Measurements from ENCODE around the gene CAPN2.

CAPN2 gene

GRCh38 chr1:223752721-223753515 is 40.6 kb downstream of the CAPN2 start:
- no peak overlapping the region for H3K4me3 ChIP-seq (ENCODE audit: low read depth, low read length)
- no peak overlapping the region for H2AFZ ChIP-seq (ENCODE audit: low read length, unreplicated experiment)
- peaks cover 3% of the 10 kb centered on the region for H3K79me2 ChIP-seq (ENCODE audit: control insufficient read depth, insufficient read depth, low read length, unreplicated experiment)
- H3K27me3 ChIP-seq (ENCODE audit: insufficient read depth, low read length), result no peaks in the 10 kb centered on the region
- no peak overlapping the region for H3K27ac ChIP-seq (ENCODE audit: low read depth, low read length)
- H3K4me1 ChIP-seq (ENCODE audit: control insufficient read depth, insufficient read depth, low read length, unreplicated experiment), result peaks cover 11% of the 10 kb centered on the region
- peaks cover 42% of the 10 kb centered on the region for H3K36me3 ChIP-seq (ENCODE audit: insufficient read depth, low read length)

- no peaks in the 10 kb centered on the region for H3K4me1 ChIP-seq (ENCODE audit: control insufficient read depth, insufficient read depth, low read length, unreplicated experiment)
- no peaks in the 10 kb centered on the region for H3K27me3 ChIP-seq (ENCODE audit: insufficient read depth, low read length)
- H3K27ac ChIP-seq (ENCODE audit: low read depth, low read length), result no peak overlapping the region
- H3K4me3 ChIP-seq (ENCODE audit: low read depth, low read length), result no peak overlapping the region
- H3K36me3 ChIP-seq (ENCODE audit: insufficient read depth, low read length), result peaks cover 44% of the 10 kb centered on the region
- H3K79me2 ChIP-seq (ENCODE audit: control insufficient read depth, insufficient read depth, low read length, unreplicated experiment), result no peaks in the 10 kb centered on the region
- H2AFZ ChIP-seq (ENCODE audit: low read length, unreplicated experiment), result no peak overlapping the region
Measured at GRCh38 chr1:223754681-223755431, 42.5 kb downstream of the CAPN2 start.

GRCh38 chr1:223755432-223755792 is 43.1 kb downstream of the CAPN2 start:
- Histone ChIP-seq H2AFZ (ENCODE audit: low read length, unreplicated experiment) (no peak overlapping the region), H3K79me2 (ENCODE audit: control insufficient read depth, insufficient read depth, low read length, unreplicated experiment) (no peaks in the 10 kb centered on the region), H3K27ac (ENCODE audit: low read depth, low read length) (no peak overlapping the region), H3K27me3 (ENCODE audit: insufficient read depth, low read length) (no peaks in the 10 kb centered on the region), H3K4me3 (ENCODE audit: low read depth, low read length) (no peak overlapping the region), H3K36me3 (ENCODE audit: insufficient read depth, low read length) (peaks cover 40% of the 10 kb centered on the region), H3K4me1 (ENCODE audit: control insufficient read depth, insufficient read depth, low read length, unreplicated experiment) (no peaks in the 10 kb centered on the region)

GRCh38 chr1:223755992-223756775 is 43.8 kb downstream of the CAPN2 start:
- H3K4me3 ChIP-seq (ENCODE audit: low read depth, low read length), result no peak overlapping the region
- H3K79me2 ChIP-seq (ENCODE audit: control insufficient read depth, insufficient read depth, low read length, unreplicated experiment), result no peaks in the 10 kb centered on the region
- no peak overlapping the region for H2AFZ ChIP-seq (ENCODE audit: low read length, unreplicated experiment)
- H3K4me1 ChIP-seq (ENCODE audit: control insufficient read depth, insufficient read depth, low read length, unreplicated experiment), result no peaks in the 10 kb centered on the region
- H3K27ac ChIP-seq (ENCODE audit: low read depth, low read length), result no peak overlapping the region
- H3K27me3 ChIP-seq (ENCODE audit: insufficient read depth, low read length), result no peaks in the 10 kb centered on the region
- peaks cover 36% of the 10 kb centered on the region for H3K36me3 ChIP-seq (ENCODE audit: insufficient read depth, low read length)

GRCh38 chr1:223756806-223757700 is 44.7 kb downstream of the CAPN2 start:
- Histone ChIP-seq H3K27me3 (ENCODE audit: insufficient read depth, low read length) (no peaks in the 10 kb centered on the region), H3K4me1 (ENCODE audit: control insufficient read depth, insufficient read depth, low read length, unreplicated experiment) (no peaks in the 10 kb centered on the region), H2AFZ (ENCODE audit: low read length, unreplicated experiment) (no peak overlapping the region), H3K79me2 (ENCODE audit: control insufficient read depth, insufficient read depth, low read length, unreplicated experiment) (no peaks in the 10 kb centered on the region), H3K27ac (ENCODE audit: low read depth, low read length) (no peak overlapping the region), H3K4me3 (ENCODE audit: low read depth, low read length) (no peak overlapping the region), H3K36me3 (ENCODE audit: insufficient read depth, low read length) (peaks cover 43% of the 10 kb centered on the region)

GRCh38 chr1:223758734-223759133 is 46.4 kb downstream of the CAPN2 start:
- no peaks in the 10 kb centered on the region for H3K4me1 ChIP-seq (ENCODE audit: control insufficient read depth, insufficient read depth, low read length, unreplicated experiment)
- no peaks in the 10 kb centered on the region for H3K79me2 ChIP-seq (ENCODE audit: control insufficient read depth, insufficient read depth, low read length, unreplicated experiment)
- no peaks in the 10 kb centered on the region for H3K27me3 ChIP-seq (ENCODE audit: insufficient read depth, low read length)
- H3K36me3 ChIP-seq (ENCODE audit: insufficient read depth, low read length), result peaks cover 48% of the 10 kb centered on the region
- no peak overlapping the region for H3K4me3 ChIP-seq (ENCODE audit: low read depth, low read length)
- H2AFZ ChIP-seq (ENCODE audit: low read length, unreplicated experiment), result no peak overlapping the region
- H3K27ac ChIP-seq (ENCODE audit: low read depth, low read length), result no peak overlapping the region

GRCh38 chr1:223759273-223759672 is 46.9 kb downstream of the CAPN2 start:
- H3K36me3 ChIP-seq (ENCODE audit: insufficient read depth, low read length), result peaks cover 47% of the 10 kb centered on the region

GRCh38 chr1:223760833-223761232 is 48.5 kb downstream of the CAPN2 start:
- H3K27me3 ChIP-seq (ENCODE audit: insufficient read depth, low read length), result no peaks in the 10 kb centered on the region
- H3K36me3 ChIP-seq (ENCODE audit: insufficient read depth, low read length), result peaks cover 57% of the 10 kb centered on the region
- H2AFZ ChIP-seq (ENCODE audit: low read length, unreplicated experiment), result no peak overlapping the region
- H3K4me3 ChIP-seq (ENCODE audit: low read depth, low read length), result no peak overlapping the region
- H3K27ac ChIP-seq (ENCODE audit: low read depth, low read length), result no peak overlapping the region
- H3K79me2 ChIP-seq (ENCODE audit: control insufficient read depth, insufficient read depth, low read length, unreplicated experiment), result no peaks in the 10 kb centered on the region
- H3K4me1 ChIP-seq (ENCODE audit: control insufficient read depth, insufficient read depth, low read length, unreplicated experiment), result no peaks in the 10 kb centered on the region

More at GRCh38 chr1:223759273-223759672, 46.9 kb downstream of the CAPN2 start:
- Histone ChIP-seq H3K27ac (ENCODE audit: low read depth, low read length) (no peak overlapping the region), H3K79me2 (ENCODE audit: control insufficient read depth, insufficient read depth, low read length, unreplicated experiment) (no peaks in the 10 kb centered on the region), H3K27me3 (ENCODE audit: insufficient read depth, low read length) (no peaks in the 10 kb centered on the region), H3K4me1 (ENCODE audit: control insufficient read depth, insufficient read depth, low read length, unreplicated experiment) (no peaks in the 10 kb centered on the region), H3K4me3 (ENCODE audit: low read depth, low read length) (no peak overlapping the region), H2AFZ (ENCODE audit: low read length, unreplicated experiment) (no peak overlapping the region)

GRCh38 chr1:223761411-223761810 is 49.1 kb downstream of the CAPN2 start:
- Histone ChIP-seq H3K79me2 (ENCODE audit: control insufficient read depth, insufficient read depth, low read length, unreplicated experiment) (peaks cover 2% of the 10 kb centered on the region), H3K36me3 (ENCODE audit: insufficient read depth, low read length) (peaks cover 63% of the 10 kb centered on the region), H2AFZ (ENCODE audit: low read length, unreplicated experiment) (no peak overlapping the region), H3K27ac (ENCODE audit: low read depth, low read length) (no peak overlapping the region), H3K27me3 (ENCODE audit: insufficient read depth, low read length) (no peaks in the 10 kb centered on the region), H3K4me3 (ENCODE audit: low read depth, low read length) (no peak overlapping the region), H3K4me1 (ENCODE audit: control insufficient read depth, insufficient read depth, low read length, unreplicated experiment) (no peaks in the 10 kb centered on the region)

- H3K4me1 ChIP-seq (ENCODE audit: control insufficient read depth, insufficient read depth, low read length, unreplicated experiment), result no peaks in the 10 kb centered on the region
- H2AFZ ChIP-seq (ENCODE audit: low read length, unreplicated experiment), result no peak overlapping the region
- peaks cover 6% of the 10 kb centered on the region for H3K79me2 ChIP-seq (ENCODE audit: control insufficient read depth, insufficient read depth, low read length, unreplicated experiment)
- H3K27me3 ChIP-seq (ENCODE audit: insufficient read depth, low read length), result no peaks in the 10 kb centered on the region
- H3K27ac ChIP-seq (ENCODE audit: low read depth, low read length), result no peak overlapping the region
- H3K36me3 ChIP-seq (ENCODE audit: insufficient read depth, low read length), result peaks cover 56% of the 10 kb centered on the region
- H3K4me3 ChIP-seq (ENCODE audit: low read depth, low read length), result no peak overlapping the region
Measured at GRCh38 chr1:223763251-223763650, 50.9 kb downstream of the CAPN2 start.
